HL-60 (cell line): ENCODE measurements around the gene STOM.

Experiments used
- DNase-seq, 2 experiments: peaks; one replicate each; pipeline ENCODE4 v3.0.0-alpha.2; 2010 to 2020; ENCODE audit warnings: low read depth in 1 of 2, low spot score in 1 of 2
- H3K27ac ChIP-seq: fragments of 250-450 bp; sonication (Bioruptor Pico); replicated peaks from 2 replicates; pipeline ENCODE4 v1.5.1; 2020; ENCODE audit warnings: mild to moderate bottlenecking, moderate library complexity
- H3K27me3 ChIP-seq: fragments of 250-450 bp; sonication (Bioruptor Pico); 2 replicates; pipeline ENCODE4 v1.5.1; 2021; ENCODE audit warnings: mild to moderate bottlenecking, moderate library complexity; ENCODE audit not compliant: insufficient read depth, poor library complexity, severe bottlenecking
- H3K4me3 ChIP-seq: replicated peaks from 2 replicates; pipeline ENCODE4 v1.5.1; 2011; ENCODE audit warnings: mild to moderate bottlenecking, control low read depth, low read length; ENCODE audit not compliant: insufficient read depth
- CTCF ChIP-seq: IDR thresholded peaks from one replicate; pipeline ENCODE4 v1.5.1; 2011; ENCODE audit warnings: low read length, control low read depth, inconsistent platforms; ENCODE audit not compliant: insufficient read depth
- GABPA ChIP-seq: IDR thresholded peaks from 2 replicates; pipeline ENCODE4 v1.6.1; 2012; ENCODE audit warnings: low read depth
- POLR2AphosphoS5 ChIP-seq: IDR thresholded peaks from 2 replicates; pipeline ENCODE4 v1.6.1; 2012; ENCODE audit warnings: low read depth
- REST ChIP-seq: IDR thresholded peaks from 2 replicates; pipeline ENCODE4 v1.6.1; 2012; ENCODE audit warnings: low read depth; ENCODE audit not compliant: insufficient replicate concordance
- SPI1 ChIP-seq: IDR thresholded peaks from 2 replicates; pipeline ENCODE4 v1.6.1; 2012; ENCODE audit warnings: low read depth, mild to moderate bottlenecking, borderline replicate concordance

The STOM gene

GRCh38 chr9:121305269-121305994 is 64.6 kb downstream of the STOM start:
- TF ChIP-seq GABPA (no peak), REST (no peak), SPI1 (no peak), POLR2AphosphoS5 (no peak), CTCF (no peak)
- Histone ChIP-seq H3K27me3 (no peaks in the 10 kb centered on the region), H3K4me3 (no peak overlapping the region), H3K27ac (no peak overlapping the region)
- DNase-seq = no peak

GRCh38 chr9:121304707-121305106 is 65.3 kb downstream of the STOM start:
- H3K4me3 ChIP-seq = no peak overlapping the region
- no peak for DNase-seq
- H3K27me3 ChIP-seq = no peaks in the 10 kb centered on the region
- no peak overlapping the region for H3K27ac ChIP-seq
- TF ChIP-seq CTCF (no peak), SPI1 (no peak), GABPA (no peak), POLR2AphosphoS5 (no peak)

GRCh38 chr9:121303456-121304451 is 66.3 kb downstream of the STOM start:
- TF ChIP-seq GABPA (no peak), REST (no peak), SPI1 (no peak), CTCF (no peak), POLR2AphosphoS5 (no peak)
- Histone ChIP-seq H3K27ac (no peak overlapping the region), H3K27me3 (no peaks in the 10 kb centered on the region), H3K4me3 (no peak overlapping the region)
- DNase-seq = no peak
